NCI-H146 (cell line): ENCODE measurements around the gene DCUN1D2.
A peak's percentile ranks its signal among the peaks of the same experiment; 100 is the strongest.

ENCODE experiments used
- DNase-seq: peaks from one replicate; lab custom pipeline; 2025; lab: John Stamatoyannopoulos, UW

The DCUN1D2 gene

GRCh38 chr13:113519556-113519955, 29.0 kb upstream of the DCUN1D2 start:
- no peak for DNase-seq

- DNase-seq = no peak
Observed at GRCh38 chr13:113518076-113518803, 27.7 kb upstream of the DCUN1D2 start.

GRCh38 chr13:113514847-113515246, 24.3 kb upstream of the DCUN1D2 start:
- DNase-seq = no peak

- no peak for DNase-seq
Observed at GRCh38 chr13:113513761-113514160, 23.2 kb upstream of the DCUN1D2 start.

GRCh38 chr13:113511361-113511760, 20.9 kb upstream of the DCUN1D2 start:
- no peak for DNase-seq

- DNase-seq = no peak
Observed at GRCh38 chr13:113510871-113511270, 20.4 kb upstream of the DCUN1D2 start.

GRCh38 chr13:113509989-113510388, 19.5 kb upstream of the DCUN1D2 start:
- DNase-seq = no peak

GRCh38 chr13:113508521-113509254, 18.2 kb upstream of the DCUN1D2 start:
- DNase-seq = no peak

GRCh38 chr13:113507505-113508345, 17.2 kb upstream of the DCUN1D2 start:
- no peak for DNase-seq

GRCh38 chr13:113506871-113507388, 16.4 kb upstream of the DCUN1D2 start:
- no peak for DNase-seq

GRCh38 chr13:113506025-113506685, 15.6 kb upstream of the DCUN1D2 start:
- no peak for DNase-seq

GRCh38 chr13:113502686-113503085, 12.2 kb upstream of the DCUN1D2 start:
- DNase-seq = no peak

- DNase-seq = no peak
Observed at GRCh38 chr13:113500530-113501265, 10.2 kb upstream of the DCUN1D2 start.

- DNase-seq = no peak
Observed at GRCh38 chr13:113499936-113500335, 9.4 kb upstream of the DCUN1D2 start.

GRCh38 chr13:113498905-113499304, 8.4 kb upstream of the DCUN1D2 start:
- DNase-seq = no peak

GRCh38 chr13:113497217-113497616, 6.7 kb upstream of the DCUN1D2 start:
- DNase-seq = no peak

- no peak for DNase-seq
Observed at GRCh38 chr13:113495494-113496210, 5.1 kb upstream of the DCUN1D2 start.

- peak; percentile 10 for DNase-seq
Observed at GRCh38 chr13:113493315-113493951, 2.9 kb upstream of the DCUN1D2 start.

GRCh38 chr13:113491982-113492381, 1.5 kb upstream of the DCUN1D2 start:
- no peak for DNase-seq

GRCh38 chr13:113491418-113491883, 940 bp upstream of the DCUN1D2 start:
- DNase-seq = peak; percentile 65
